Measurements from ENCODE around the gene KIF18B. TPM values are rescaled to one million over a fixed set of nuclear protein-coding genes. Genes with fewer than 3 reads are reported as not detected.
A peak's percentile ranks its signal among the peaks of the same experiment; 100 is the strongest.

The KIF18B gene
- total RNA-seq, 1 experiment from 2014 or later, result 82.2 TPM

- DNase-seq (ENCODE audit: low spot score) (no peak), ATAC-seq (peak; percentile 81)
- Mint-ChIP-seq H3K27ac (peak overlapping the region; percentile 29), H3K27me3 (ENCODE audit: low read depth) (peaks cover 6% of the 10 kb centered on the region), H3K4me3 (no peak overlapping the region), H3K36me3 (no peaks in the 10 kb centered on the region), H3K9me3 (no peaks in the 10 kb centered on the region), H3K4me1 (peaks cover 7% of the 10 kb centered on the region)
- TF ChIP-seq, protein P1, sequence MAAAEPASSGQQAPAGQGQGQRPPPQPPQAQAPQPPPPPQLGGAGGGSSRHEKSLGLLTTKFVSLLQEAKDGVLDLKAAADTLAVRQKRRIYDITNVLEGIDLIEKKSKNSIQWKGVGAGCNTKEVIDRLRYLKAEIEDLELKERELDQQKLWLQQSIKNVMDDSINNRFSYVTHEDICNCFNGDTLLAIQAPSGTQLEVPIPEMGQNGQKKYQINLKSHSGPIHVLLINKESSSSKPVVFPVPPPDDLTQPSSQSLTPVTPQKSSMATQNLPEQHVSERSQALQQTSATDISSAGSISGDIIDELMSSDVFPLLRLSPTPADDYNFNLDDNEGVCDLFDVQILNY (CRISPR knock-in tag; IDR thresholded peaks at IDR 0.05), result no peak
- TF ChIP-seq TEAD1 (CRISPR knock-in tag; IDR thresholded peaks at IDR 0.05) (no peak), TP53 (CRISPR knock-in tag; IDR thresholded peaks at IDR 0.05) (no peak), PRDM15 (CRISPR knock-in tag; IDR thresholded peaks at IDR 0.05) (no peak), USF2 (CRISPR knock-in tag; IDR thresholded peaks at IDR 0.05) (no peak), ZNF138 (CRISPR knock-in tag; conservative IDR thresholded peaks at IDR 0.05) (no peak), FOXP1 (CRISPR knock-in tag; IDR thresholded peaks at IDR 0.05; ENCODE audit: borderline replicate concordance) (no peak), ZNF512 (CRISPR knock-in tag; IDR thresholded peaks at IDR 0.05; ENCODE audit: borderline replicate concordance) (no peak), ZNF416 (CRISPR knock-in tag; IDR thresholded peaks at IDR 0.05) (no peak), NFATC4 (CRISPR knock-in tag; IDR thresholded peaks at IDR 0.05) (no peak), ZNF425 (CRISPR knock-in tag; conservative IDR thresholded peaks at IDR 0.05) (no peak), ZNF671 (CRISPR knock-in tag; IDR thresholded peaks at IDR 0.05) (no peak), ELF4 (CRISPR knock-in tag; IDR thresholded peaks at IDR 0.05; ENCODE audit: low read depth) (no peak), NR3C1 (CRISPR knock-in tag; conservative IDR thresholded peaks at IDR 0.05; ENCODE audit: low read depth) (no peak), E2F1 (CRISPR knock-in tag; IDR thresholded peaks at IDR 0.05) (no peak)
- TF ChIP-seq, protein P2, sequence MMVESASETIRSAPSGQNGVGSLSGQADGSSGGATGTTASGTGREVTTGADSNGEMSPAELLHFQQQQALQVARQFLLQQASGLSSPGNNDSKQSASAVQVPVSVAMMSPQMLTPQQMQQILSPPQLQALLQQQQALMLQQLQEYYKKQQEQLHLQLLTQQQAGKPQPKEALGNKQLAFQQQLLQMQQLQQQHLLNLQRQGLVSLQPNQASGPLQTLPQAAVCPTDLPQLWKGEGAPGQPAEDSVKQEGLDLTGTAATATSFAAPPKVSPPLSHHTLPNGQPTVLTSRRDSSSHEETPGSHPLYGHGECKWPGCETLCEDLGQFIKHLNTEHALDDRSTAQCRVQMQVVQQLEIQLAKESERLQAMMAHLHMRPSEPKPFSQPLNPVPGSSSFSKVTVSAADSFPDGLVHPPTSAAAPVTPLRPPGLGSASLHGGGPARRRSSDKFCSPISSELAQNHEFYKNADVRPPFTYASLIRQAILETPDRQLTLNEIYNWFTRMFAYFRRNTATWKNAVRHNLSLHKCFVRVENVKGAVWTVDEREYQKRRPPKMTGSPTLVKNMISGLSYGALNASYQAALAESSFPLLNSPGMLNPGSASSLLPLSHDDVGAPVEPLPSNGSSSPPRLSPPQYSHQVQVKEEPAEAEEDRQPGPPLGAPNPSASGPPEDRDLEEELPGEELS (CRISPR knock-in tag; IDR thresholded peaks at IDR 0.05), result no peak
- TF ChIP-seq, protein P3, sequence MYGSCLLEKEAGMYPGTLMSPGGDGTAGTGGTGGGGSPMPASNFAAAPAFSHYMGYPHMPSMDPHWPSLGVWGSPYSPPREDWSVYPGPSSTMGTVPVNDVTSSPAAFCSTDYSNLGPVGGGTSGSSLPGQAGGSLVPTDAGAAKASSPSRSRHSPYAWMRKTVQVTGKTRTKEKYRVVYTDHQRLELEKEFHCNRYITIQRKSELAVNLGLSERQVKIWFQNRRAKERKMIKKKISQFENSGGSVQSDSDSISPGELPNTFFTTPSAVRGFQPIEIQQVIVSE (CRISPR knock-in tag; IDR thresholded peaks at IDR 0.05; ENCODE audit: borderline replicate concordance), result no peak
- TF ChIP-seq, protein P4, sequence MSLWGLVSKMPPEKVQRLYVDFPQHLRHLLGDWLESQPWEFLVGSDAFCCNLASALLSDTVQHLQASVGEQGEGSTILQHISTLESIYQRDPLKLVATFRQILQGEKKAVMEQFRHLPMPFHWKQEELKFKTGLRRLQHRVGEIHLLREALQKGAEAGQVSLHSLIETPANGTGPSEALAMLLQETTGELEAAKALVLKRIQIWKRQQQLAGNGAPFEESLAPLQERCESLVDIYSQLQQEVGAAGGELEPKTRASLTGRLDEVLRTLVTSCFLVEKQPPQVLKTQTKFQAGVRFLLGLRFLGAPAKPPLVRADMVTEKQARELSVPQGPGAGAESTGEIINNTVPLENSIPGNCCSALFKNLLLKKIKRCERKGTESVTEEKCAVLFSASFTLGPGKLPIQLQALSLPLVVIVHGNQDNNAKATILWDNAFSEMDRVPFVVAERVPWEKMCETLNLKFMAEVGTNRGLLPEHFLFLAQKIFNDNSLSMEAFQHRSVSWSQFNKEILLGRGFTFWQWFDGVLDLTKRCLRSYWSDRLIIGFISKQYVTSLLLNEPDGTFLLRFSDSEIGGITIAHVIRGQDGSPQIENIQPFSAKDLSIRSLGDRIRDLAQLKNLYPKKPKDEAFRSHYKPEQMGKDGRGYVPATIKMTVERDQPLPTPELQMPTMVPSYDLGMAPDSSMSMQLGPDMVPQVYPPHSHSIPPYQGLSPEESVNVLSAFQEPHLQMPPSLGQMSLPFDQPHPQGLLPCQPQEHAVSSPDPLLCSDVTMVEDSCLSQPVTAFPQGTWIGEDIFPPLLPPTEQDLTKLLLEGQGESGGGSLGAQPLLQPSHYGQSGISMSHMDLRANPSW (CRISPR knock-in tag; conservative IDR thresholded peaks at IDR 0.05; ENCODE audit: low read depth), result no peak
- POLR2A ChIA-PET, result interaction anchor here (1.2 kb wide), 1 partner anchor 13 kb away, joined by 3 read pairs; no protein-coding TSS in a partner anchor
- CTCF ChIA-PET, result interaction anchor here (0.8 to 2.1 kb wide), 12 partner anchors 9 to 182 kb away, joined by 3 to 33 read pairs (median 5); partner anchors contain the start of gene ACBD4
Measured at GRCh38 chr17:44952946-44953475, 5.4 kb upstream of the KIF18B start.
